Thoracic aorta (tissue), 2 donors: Measurements from ENCODE around the gene SIX3. TPM values are rescaled to one million over a fixed set of nuclear protein-coding genes. Genes with fewer than 3 reads are reported as not detected.

Source experiments
- ATAC-seq: fragments of 150-250 bp; one replicate; pipeline ENCODE4 v1.8.0; 2017; ENCODE audit warnings: low read depth; ENCODE audit not compliant: insufficient number of reproducible peaks, low FRiP score
- DNase-seq: peaks from one replicate; pipeline ENCODE4 v3.0.0-alpha.2; 2020; ENCODE audit warnings: low spot score
- H3K27ac ChIP-seq, 2 donors: fragments of 200-600 bp; sonication (generic); 1 replicate in 1 of 2; 2 replicates in 1 of 2; pipeline ENCODE4 v1.5.1; 2016; ENCODE audit warnings: mild to moderate bottlenecking in 2 of 2, moderate library complexity in 2 of 2
- H3K27me3 ChIP-seq: fragments of 200-600 bp; sonication (generic); replicated peaks from 2 replicates; pipeline ENCODE4 v1.6.0; 2016; ENCODE audit warnings: mild to moderate bottlenecking; ENCODE audit not compliant: insufficient read depth
- H3K36me3 ChIP-seq: fragments of 200-600 bp; sonication (generic); one replicate; pipeline ENCODE4 v1.5.1; 2016
- H3K4me1 ChIP-seq, 2 donors: fragments of 200-600 bp; sonication (generic); 1 replicate in 1 of 2; 2 replicates in 1 of 2; pipeline versions ENCODE4 v1.5.1 to v1.6.0; 2016; ENCODE audit warnings: low read depth in 2 of 2, mild to moderate bottlenecking in 1 of 2; ENCODE audit not compliant: control insufficient read depth in 1 of 2
- H3K4me3 ChIP-seq: fragments of 200-600 bp; sonication (generic); 2 replicates; pipeline ENCODE4 v1.5.1; 2016; ENCODE audit warnings: mild to moderate bottlenecking
- H3K9me3 ChIP-seq: fragments of 200-600 bp; sonication (generic); 2 replicates; pipeline ENCODE4 v1.5.1; 2016
- total RNA-seq, 2 donors: library from RNA; depleted of rRNA; stranded (reverse); fragments of >200 nt; gene quantifications; one replicate each; pipeline versions ENCODE4 v1.1.0 to v1.2.3, GENCODE V29; 2016
- TF ChIP-seq, protein P1 (sequence below): fragments of 200-600 bp; sonication (generic); IDR thresholded peaks from one replicate; pipeline ENCODE4 v1.5.1; 2019; ENCODE audit warnings: antibody characterized with exemption

Gene SIX3
- total RNA-seq, 2 donors from 2014 or later, result 0.14 TPM; not detected in 1

- DNase-seq, result no peak
- no peak overlapping the region for H3K27ac ChIP-seq
- peaks cover 17 to 43% of the 10 kb centered on the region in 2 donors for H3K4me1 ChIP-seq
- H3K27me3 ChIP-seq, result peaks cover 12% of the 10 kb centered on the region
- no peaks in the 10 kb centered on the region for H3K36me3 ChIP-seq
- ATAC-seq, result no peak
- no peaks in the 10 kb centered on the region for H3K9me3 ChIP-seq
- TF ChIP-seq, protein P1, sequence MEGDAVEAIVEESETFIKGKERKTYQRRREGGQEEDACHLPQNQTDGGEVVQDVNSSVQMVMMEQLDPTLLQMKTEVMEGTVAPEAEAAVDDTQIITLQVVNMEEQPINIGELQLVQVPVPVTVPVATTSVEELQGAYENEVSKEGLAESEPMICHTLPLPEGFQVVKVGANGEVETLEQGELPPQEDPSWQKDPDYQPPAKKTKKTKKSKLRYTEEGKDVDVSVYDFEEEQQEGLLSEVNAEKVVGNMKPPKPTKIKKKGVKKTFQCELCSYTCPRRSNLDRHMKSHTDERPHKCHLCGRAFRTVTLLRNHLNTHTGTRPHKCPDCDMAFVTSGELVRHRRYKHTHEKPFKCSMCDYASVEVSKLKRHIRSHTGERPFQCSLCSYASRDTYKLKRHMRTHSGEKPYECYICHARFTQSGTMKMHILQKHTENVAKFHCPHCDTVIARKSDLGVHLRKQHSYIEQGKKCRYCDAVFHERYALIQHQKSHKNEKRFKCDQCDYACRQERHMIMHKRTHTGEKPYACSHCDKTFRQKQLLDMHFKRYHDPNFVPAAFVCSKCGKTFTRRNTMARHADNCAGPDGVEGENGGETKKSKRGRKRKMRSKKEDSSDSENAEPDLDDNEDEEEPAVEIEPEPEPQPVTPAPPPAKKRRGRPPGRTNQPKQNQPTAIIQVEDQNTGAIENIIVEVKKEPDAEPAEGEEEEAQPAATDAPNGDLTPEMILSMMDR, result no peak
- peak overlapping the region; percentile 68 for H3K4me3 ChIP-seq
These were observed 11.0 kb upstream of the SIX3 start for GRCh38 chr2:44930274-44931197.

- ATAC-seq (no peak), DNase-seq (no peak)
- H3K4me1 ChIP-seq, result peaks cover 17 to 47% of the 10 kb centered on the region in 2 donors
- H3K36me3 ChIP-seq, result no peaks in the 10 kb centered on the region
- TF ChIP-seq, protein P1, result no peak
- peaks cover 18% of the 10 kb centered on the region for H3K27me3 ChIP-seq
- H3K4me3 ChIP-seq, result no peak overlapping the region
- no peak overlapping the region for H3K27ac ChIP-seq
- H3K9me3 ChIP-seq, result no peaks in the 10 kb centered on the region
These were observed 10.2 kb upstream of the SIX3 start for GRCh38 chr2:44931198-44931780.

GRCh38 chr2:44932079-44932478 lies 9.4 kb upstream of the SIX3 start:
- no peak overlapping the region for H3K27ac ChIP-seq
- peaks cover 17 to 47% of the 10 kb centered on the region in 2 donors for H3K4me1 ChIP-seq
- H3K36me3 ChIP-seq, result no peaks in the 10 kb centered on the region
- TF ChIP-seq, protein P1, result no peak
- ATAC-seq (no peak), DNase-seq (no peak)
- no peaks in the 10 kb centered on the region for H3K9me3 ChIP-seq
- no peak overlapping the region for H3K4me3 ChIP-seq
- peaks cover 26% of the 10 kb centered on the region for H3K27me3 ChIP-seq

DNA sequence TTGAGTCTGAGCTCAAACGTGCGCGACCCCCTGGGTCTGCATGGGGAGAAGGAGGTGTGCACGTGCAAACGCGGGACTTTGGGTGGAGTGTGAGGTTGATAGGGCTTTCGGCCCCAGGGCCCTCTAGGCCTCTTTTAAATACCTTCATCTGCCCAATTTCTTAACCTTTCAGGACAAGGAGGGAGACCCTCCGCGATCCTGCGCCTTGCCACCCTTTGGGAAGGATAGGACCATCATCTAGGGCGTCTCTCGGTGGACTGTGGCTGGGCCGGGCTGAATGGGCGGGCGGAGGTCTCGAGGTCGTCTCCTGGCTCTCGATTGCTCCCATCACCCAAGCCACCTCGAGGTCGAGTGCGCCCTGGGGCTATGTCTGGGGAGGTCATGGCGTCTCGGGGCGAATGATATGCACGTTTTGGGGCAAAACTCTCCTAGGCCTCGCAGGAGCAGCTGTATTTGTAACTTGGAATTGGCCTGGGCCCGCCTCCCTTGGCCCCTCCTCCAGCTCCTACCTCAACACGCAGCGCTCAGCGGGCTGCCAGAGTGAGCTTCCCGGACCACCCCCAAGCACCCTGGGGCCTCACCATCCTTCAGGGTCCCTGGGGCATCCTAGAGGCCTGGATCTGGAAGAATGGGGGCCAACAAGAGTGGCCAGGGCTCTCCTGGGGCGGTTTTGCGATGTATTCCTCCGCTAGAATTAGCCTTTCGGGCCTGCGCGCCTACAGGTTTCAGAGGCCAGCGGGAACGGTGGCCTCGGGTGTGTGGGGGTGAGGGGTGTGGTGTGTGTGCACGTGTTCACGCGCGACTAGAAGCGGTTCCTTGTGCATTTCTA lies 8.7 kb upstream of the SIX3 start:
- Histone ChIP-seq H3K9me3 (no peaks in the 10 kb centered on the region), H3K4me3 (no peak overlapping the region), H3K4me1 (peaks cover 17 to 51% of the 10 kb centered on the region in 2 donors), H3K27me3 (peaks cover 30% of the 10 kb centered on the region), H3K27ac (no peak overlapping the region), H3K36me3 (no peaks in the 10 kb centered on the region)
- ATAC-seq (no peak), DNase-seq (no peak)
- TF ChIP-seq, protein P1, result no peak
